CD1c-positive myeloid dendritic cell (primary cell): Measurements from ENCODE around the gene SETMAR.

Experiments used
- DNase-seq: peaks from one replicate; pipeline ENCODE4 v3.0.0-alpha.2; 2016; ENCODE audit errors: extremely low spot score

Gene SETMAR

GRCh38 chr3:4351164-4351855 is 48.1 kb downstream of the SETMAR start:
- DNase-seq = peak; percentile 41

- no peak for DNase-seq
These were observed 48.7 kb downstream of the SETMAR start for GRCh38 chr3:4351872-4352271.

- DNase-seq = no peak
These were observed 52.4 kb downstream of the SETMAR start for GRCh38 chr3:4355401-4356219.

- no peak for DNase-seq
These were observed 53.0 kb downstream of the SETMAR start for GRCh38 chr3:4356220-4356540.

- no peak for DNase-seq
These were observed 53.6 kb downstream of the SETMAR start for GRCh38 chr3:4356546-4357410.

GRCh38 chr3:4358273-4358672 is 55.1 kb downstream of the SETMAR start:
- DNase-seq = no peak

- DNase-seq = no peak
These were observed 56.8 kb downstream of the SETMAR start for GRCh38 chr3:4359805-4360502.

GRCh38 chr3:4360817-4361216 is 57.6 kb downstream of the SETMAR start:
- DNase-seq = no peak

- no peak for DNase-seq
These were observed 59.4 kb downstream of the SETMAR start for GRCh38 chr3:4362523-4362922.
